ENCODE measurements around the gene PRKCB.

Gene PRKCB

GRCh38 chr16:23826528-23827045 is 9.2 kb upstream of the PRKCB start:
- no peak overlapping the region; the same call in 1 of the 2 replicates for H3K4me3 ChIP-seq (ENCODE audit: low read length)
- TF ChIP-seq ZNF274 (IDR thresholded peaks at IDR 0.05; ENCODE audit: low read depth, low read length) = no peak

DNA sequence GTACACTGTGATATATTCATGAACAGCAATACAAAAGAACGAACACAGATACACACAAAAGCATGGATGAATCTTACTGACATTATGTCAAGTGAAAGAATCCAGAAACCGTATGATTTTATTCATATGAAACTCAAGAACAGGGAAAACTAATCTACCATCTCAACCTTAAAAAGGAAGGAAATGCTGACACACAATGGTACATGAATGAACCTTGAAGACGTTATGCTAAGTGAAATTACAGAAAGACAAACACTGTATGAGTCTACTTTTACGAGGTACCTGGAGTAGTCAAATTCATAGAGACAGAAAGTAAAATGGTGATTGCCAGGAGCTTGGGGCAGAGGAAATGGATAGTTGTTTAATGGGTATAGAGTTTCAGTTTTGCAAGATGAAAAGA is 8.7 kb upstream of the PRKCB start:
- H3K4me3 ChIP-seq (ENCODE audit: low read length) = no peak overlapping the region

DNA sequence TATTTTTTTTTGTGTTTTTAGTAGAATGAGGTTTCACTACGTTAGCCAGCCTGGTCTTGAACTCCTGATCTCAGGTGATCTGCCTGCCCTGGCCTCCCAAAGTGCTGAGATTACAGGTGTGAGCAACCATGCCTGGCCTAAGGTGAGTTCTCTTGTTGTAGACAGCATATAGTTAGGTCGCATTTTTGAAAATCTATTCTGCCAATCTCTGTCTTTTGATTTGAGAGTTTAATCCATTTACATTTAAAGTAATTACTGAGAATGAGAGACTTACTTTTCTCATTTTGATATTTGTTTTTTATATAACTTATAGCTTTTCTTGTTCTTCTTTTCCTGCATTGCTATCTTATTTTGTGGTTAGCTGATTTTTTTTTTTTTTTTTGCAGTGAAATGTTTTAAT is 6.3 kb upstream of the PRKCB start:
- no peak for TF ChIP-seq ZNF274 (IDR thresholded peaks at IDR 0.05; ENCODE audit: low read depth, low read length)
- H3K4me3 ChIP-seq (ENCODE audit: low read length) = no peak overlapping the region

More for the DNA sequence above, 8.7 kb upstream of the PRKCB start:
- TF ChIP-seq ZNF274 (IDR thresholded peaks at IDR 0.05; ENCODE audit: low read depth, low read length) = no peak

DNA sequence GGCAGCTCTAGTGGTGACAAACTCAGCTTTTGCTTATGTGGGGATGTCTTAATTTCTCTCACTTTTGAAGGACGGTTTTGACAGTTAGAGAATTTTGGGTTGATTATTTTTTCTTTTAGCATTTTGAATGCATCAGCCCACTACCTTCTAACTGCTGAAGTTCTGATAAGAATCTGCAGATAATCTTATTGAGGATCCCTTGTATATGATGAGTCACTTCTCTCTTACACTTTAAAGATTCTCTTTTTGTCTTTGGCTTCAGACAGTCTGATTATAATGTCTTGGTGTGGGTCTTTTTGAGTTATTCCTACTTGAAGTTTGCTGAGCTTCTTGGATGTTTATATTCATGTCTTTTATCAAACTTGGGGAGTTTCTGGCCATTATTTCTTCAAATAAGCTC is 5.5 kb upstream of the PRKCB start:
- no peak overlapping the region for H3K4me3 ChIP-seq (ENCODE audit: low read length)
- TF ChIP-seq ZNF274 (IDR thresholded peaks at IDR 0.05; ENCODE audit: low read depth, low read length) = no peak

DNA sequence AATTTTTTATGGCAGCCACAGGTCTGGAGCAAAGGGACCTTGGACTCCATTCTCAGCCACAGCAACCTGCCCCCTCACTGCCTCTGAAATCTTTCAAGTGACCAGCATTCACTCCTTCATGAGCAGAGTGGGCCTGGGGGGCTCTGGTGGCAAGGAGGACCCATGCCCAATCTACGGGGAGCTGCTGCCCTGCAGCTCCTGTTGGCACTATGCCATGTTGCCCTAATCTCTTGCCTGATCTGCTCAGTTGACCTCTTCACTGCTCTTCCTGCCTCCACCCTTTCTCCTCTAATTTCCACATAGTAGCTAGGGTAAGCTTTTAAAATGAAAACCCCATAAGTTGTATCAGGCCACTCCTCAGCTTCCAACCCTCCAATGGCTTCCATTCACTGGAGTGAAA is 2.9 kb upstream of the PRKCB start:
- H3K4me3 ChIP-seq (ENCODE audit: low read length) = no peak overlapping the region
- no peak for TF ChIP-seq ZNF274 (IDR thresholded peaks at IDR 0.05; ENCODE audit: low read depth, low read length)

GRCh38 chr16:23833504-23833903 is 2.3 kb upstream of the PRKCB start:
- TF ChIP-seq ZNF274 (IDR thresholded peaks at IDR 0.05; ENCODE audit: low read depth, low read length) = no peak
- H3K4me3 ChIP-seq (ENCODE audit: low read length) = no peak overlapping the region

GRCh38 chr16:23833960-23834685 is 1.7 kb upstream of the PRKCB start:
- no peak for TF ChIP-seq ZNF274 (IDR thresholded peaks at IDR 0.05; ENCODE audit: low read depth, low read length)
- no peak overlapping the region for H3K4me3 ChIP-seq (ENCODE audit: low read length)

GRCh38 chr16:23836078-23836403 is 258 bp downstream of the PRKCB start:
- peak overlapping the region; percentile 78 for H3K4me3 ChIP-seq (ENCODE audit: low read length)
- TF ChIP-seq ZNF274 (IDR thresholded peaks at IDR 0.05; ENCODE audit: low read depth, low read length) = no peak

- H3K4me3 ChIP-seq (ENCODE audit: low read length) = peak overlapping the region; percentile 78
- TF ChIP-seq ZNF274 (IDR thresholded peaks at IDR 0.05; ENCODE audit: low read depth, low read length) = no peak
Measured at GRCh38 chr16:23836404-23837311, 875 bp downstream of the PRKCB start.

DNA sequence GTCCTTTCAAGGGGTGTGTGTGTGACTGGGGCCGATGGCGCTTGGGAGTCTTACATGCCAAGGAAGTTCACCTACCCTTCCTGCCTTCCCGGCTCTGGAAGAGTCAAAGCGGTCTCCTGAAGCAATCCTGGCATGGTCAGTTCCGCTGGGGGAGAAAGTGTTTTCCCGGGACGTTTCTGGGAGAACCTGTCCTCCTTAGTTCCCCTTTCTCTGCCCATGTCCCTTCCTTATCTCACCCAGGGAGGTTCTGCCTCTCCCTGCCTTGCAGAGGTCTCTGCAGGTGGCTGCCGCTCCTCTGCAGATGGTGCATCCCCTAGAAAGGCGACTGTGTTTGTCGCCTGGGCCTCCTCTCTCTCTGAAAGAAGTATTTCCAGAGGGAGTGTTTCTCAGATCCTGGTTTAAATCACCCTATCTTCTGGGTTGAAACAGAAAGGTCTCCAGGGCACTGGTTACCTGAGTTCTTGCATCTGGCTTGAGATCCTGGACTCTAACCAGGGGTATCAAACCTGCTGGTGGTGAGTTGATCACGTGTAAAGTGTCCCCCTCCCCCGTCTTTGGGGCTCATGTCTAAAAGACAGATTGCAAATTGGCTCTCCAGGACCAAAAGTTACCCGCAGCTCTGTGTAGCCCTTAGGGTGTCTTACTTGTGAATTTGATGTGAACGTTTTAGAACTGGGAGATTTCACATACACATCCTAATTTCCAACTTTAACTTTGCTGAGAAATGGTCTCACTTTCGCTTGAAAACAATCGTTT is 1.9 kb downstream of the PRKCB start:
- peak overlapping the region; percentile 78 for H3K4me3 ChIP-seq (ENCODE audit: low read length)
- no peak for TF ChIP-seq ZNF274 (IDR thresholded peaks at IDR 0.05; ENCODE audit: low read depth, low read length)

DNA sequence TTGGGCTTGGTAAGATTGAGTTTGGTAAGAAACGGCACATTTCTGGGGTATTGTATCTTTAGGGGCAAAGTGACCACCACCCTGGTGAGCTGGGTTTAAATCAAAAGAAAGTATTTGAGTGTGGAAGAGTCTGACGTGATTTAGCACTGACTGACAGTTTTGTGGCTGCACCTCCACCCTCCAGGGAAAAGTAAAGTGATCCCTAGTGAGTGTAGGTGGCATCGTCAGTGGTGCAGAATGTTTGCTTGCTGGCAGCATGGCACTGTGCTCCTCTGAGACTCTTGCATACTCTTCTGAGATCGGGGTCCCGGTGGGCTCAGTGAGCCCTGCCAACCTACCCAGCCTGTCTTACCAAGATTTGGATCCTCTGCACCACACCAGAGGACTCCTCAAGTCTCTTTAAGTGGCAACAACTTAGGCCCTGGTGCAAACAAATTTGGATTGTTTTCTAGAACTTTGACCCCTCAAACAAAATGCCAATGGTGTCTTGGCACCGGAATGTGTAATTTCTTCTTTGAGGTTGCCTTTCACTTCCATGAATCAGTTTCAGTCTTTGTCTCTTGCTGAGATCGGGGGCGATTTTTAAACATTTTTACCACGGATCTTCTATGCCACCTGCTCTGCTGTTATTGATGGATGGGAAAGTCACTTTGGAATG is 2.8 kb downstream of the PRKCB start:
- peak overlapping the region; percentile 78 for H3K4me3 ChIP-seq (ENCODE audit: low read length)
- TF ChIP-seq ZNF274 (IDR thresholded peaks at IDR 0.05; ENCODE audit: low read depth, low read length) = no peak

GRCh38 chr16:23840310-23840709 is 4.5 kb downstream of the PRKCB start:
- TF ChIP-seq ZNF274 (IDR thresholded peaks at IDR 0.05; ENCODE audit: low read depth, low read length) = no peak
- no peak overlapping the region; the same call in 1 of the 2 replicates for H3K4me3 ChIP-seq (ENCODE audit: low read length)

DNA sequence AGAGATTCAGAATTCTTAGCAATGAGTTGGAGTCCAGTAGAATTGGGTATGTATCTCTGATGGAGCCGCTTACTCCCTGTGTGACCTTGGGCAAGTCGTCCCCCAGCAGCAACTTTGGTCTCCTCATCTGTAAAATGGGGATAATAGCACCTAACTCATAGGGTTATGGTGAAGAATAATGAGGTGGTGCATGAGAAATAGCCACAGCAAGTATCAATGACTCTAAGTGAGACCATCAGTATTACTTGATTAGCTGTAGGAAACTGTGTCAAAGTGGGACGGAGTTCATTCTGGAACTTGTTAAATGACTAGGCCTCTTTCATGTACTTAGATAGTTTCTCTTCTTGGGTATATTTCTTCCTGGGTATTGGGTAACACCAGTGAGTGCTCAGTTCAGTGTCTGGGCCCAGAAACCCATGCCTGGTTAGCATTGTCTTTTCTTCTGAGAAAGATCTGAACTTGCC is 6.4 kb downstream of the PRKCB start:
- TF ChIP-seq ZNF274 (IDR thresholded peaks at IDR 0.05; ENCODE audit: low read depth, low read length) = no peak
- no peak overlapping the region; the same call in 1 of the 2 replicates for H3K4me3 ChIP-seq (ENCODE audit: low read length)

DNA sequence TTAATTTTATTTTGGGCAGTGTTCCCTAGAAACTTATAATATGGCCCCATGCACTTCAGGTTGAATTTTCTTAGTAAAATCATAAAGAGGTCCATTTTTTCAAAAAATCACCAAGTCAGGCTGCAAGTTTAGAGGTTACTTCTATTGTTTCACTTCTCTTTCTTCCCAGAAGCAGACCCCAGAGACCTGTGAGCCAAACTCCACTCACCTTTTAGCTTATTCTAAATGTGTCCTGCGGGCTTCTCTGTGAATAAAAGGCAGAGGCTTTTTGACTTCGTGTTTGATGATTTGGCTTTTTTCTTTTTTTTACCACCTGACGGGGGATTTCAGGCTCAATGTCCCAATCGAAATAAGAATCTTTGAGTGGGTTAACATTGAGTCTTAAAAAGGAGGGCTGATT is 7.4 kb downstream of the PRKCB start:
- TF ChIP-seq ZNF274 (IDR thresholded peaks at IDR 0.05; ENCODE audit: low read depth, low read length) = no peak
- H3K4me3 ChIP-seq (ENCODE audit: low read length) = no peak overlapping the region

All from GM08714 (cell line).